ENCODE data around the gene ARSJ.

Gene ARSJ

DNA sequence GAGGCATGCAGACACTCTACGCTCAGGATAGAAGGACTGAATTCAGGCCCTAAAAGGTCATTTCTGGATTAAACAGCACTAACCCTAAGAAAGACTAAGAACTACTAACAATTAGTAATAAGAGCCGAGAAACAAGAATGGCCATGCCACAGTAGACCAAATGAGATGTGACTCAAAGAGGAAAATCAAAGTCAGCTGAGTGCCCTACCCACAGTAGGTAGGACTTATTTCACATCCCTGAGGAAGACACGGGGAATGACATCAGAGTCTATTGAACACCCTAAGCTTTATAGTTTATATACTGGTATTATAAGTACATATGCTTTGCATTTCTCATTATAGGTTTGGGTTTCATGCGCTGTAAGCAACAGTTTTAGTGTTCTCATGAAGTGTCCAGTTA lies 2.7 kb upstream of the ARSJ start:
- DNase-seq, result no peak

- DNase-seq, result no peak
Observed at GRCh38 chr4:113981591-113981990, 2.1 kb upstream of the ARSJ start.

GRCh38 chr4:113979905-113980615 lies 613 bp upstream of the ARSJ start:
- DNase-seq, result no peak

- DNase-seq, result no peak
Observed at GRCh38 chr4:113978561-113979147, 793 bp downstream of the ARSJ start.

DNA sequence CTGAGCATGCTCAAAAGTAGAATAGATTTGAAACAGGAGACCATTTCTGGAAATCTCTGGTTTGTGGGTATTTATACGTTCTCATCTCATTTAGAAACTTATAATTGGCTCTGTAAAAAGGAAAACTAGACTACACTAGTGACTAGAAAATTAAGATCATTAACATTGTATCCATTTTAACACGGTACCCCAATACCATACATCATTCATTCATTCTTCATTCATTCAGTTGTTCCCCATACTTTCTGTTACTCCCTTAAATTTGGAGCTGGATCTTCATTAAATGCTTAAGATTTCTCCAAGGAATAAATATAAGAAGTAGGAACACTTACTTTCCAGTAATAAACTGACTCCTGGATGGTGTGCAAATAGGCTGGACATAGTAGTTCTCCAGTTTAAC lies 1.3 kb downstream of the ARSJ start:
- no peak for DNase-seq

- no peak for DNase-seq
Observed at GRCh38 chr4:113977526-113977855, 2.0 kb downstream of the ARSJ start.

DNA sequence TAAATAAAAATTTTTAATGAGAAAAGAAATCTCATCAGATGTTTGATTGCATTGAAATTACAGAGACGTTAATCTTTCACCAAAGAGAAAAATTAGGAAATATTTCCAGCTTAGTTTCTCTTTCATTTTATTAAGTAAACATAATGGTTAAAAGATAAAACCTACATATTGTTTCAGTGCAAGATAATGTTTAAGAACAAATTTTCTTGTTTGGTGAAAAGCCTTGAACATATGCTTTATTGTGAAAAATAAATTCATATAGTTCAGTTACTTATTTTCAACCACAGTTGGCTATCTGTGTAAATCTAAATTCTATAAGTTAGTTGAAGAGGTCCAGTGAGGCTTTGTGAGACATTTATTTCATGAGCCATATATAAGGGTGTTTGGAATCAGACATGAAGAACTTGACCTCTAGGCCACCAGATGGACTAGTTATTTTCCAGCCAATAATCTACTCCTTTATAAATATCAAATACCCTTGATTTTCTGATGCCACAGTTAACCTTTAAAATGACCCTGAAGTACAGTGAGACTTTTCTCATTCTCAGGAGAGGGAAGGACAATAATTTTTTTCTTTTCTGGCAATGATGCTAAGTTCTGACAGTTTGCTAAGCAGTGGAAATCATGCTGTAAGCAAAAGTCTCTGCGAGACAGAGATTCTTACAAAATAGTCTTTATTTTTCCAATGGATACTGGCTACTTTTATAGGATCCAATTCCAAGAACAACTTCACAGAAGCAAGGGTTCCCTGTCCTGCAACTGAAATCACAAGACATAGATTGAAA lies 2.5 kb downstream of the ARSJ start:
- DNase-seq, result no peak

DNA sequence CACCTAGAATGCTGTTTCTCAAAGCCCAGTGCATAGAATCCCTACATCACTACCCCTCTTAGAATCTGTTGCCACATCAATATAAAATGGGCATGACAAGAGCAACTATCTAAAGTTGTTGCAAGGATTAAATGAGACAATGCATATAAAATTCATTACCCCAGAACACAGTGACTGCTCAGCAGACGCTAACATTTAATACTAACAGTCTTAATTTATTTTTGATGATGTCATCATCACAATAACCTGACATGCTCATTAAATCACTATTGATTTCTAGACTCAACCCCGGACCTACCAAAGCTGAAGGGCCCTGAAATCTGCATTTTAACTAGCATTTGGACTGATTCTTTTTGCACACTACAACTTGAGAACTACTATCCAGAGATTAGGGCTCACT lies 3.9 kb downstream of the ARSJ start:
- no peak for DNase-seq

GRCh38 chr4:113974467-113974866 lies 5.0 kb downstream of the ARSJ start:
- no peak for DNase-seq

DNA sequence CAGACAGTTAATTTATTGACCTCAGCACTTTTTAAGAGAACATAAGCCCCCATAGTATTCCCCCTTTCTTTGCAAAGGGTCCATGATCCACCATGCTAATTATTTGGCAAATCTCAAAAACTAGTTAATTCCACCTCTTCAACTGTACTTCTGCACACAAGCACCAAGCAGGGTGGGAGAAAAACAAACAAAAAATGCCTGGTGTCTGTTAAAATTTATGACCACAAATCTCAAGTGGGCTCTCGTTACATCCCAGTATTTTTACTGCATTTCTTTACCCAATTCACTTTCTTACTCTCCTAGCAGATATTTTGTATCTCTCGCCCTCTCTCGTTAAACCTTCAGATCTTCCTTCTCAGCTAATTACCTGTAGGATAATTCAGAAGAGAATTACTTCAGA lies 6.1 kb downstream of the ARSJ start:
- DNase-seq, result no peak

GRCh38 chr4:113972781-113973180 lies 6.7 kb downstream of the ARSJ start:
- DNase-seq, result no peak

- DNase-seq, result no peak
Observed at GRCh38 chr4:113971706-113972360, 7.6 kb downstream of the ARSJ start.

DNA sequence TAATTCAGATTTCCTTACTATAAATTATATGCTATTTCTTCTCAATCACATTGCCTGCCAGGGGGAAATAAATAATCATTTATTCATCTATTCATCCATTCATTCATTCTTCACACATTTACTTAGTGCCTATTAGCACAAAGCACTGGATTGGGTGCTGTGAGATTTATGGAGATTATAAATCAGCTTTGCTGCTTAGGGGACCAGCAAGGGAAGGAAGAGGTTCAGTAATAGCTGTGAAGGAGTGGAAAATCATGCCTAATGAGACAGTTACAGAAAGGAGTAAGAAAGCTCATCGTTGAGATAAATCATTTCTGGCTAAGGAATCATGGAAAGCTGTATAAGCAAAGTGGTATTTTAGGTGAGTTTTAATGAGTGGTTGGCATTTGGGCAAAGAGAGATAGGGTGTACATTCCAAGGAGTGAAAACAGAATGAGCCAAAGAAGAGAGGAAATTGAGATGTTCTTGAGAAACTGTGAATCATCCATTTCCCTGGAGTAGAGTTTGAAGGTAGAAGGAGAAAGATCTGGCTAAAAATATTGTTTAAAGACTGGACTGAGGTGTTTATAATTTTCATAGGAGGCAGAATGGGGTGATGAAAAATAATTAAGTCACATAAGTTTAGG lies 9.6 kb downstream of the ARSJ start:
- DNase-seq, result no peak

DNA sequence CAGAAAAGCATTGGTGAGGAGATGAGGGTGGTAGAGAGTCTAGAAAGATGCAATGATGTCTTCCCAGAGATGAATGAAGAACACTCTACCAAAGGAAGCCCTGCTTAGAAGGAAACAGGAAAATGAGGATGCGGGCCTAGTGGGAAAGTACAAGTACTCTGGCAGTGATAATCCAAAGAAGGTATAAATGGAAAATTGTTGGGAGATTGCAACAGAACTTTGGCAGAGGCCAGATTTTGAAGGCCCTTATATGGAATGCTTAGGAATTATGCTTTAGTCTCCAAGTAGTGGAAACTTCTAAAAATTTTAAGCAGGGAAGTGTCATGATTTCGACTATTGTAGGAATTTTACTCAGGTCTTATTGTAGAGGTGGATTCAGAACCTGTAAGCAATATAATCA lies 11.0 kb downstream of the ARSJ start:
- DNase-seq, result no peak

DNA sequence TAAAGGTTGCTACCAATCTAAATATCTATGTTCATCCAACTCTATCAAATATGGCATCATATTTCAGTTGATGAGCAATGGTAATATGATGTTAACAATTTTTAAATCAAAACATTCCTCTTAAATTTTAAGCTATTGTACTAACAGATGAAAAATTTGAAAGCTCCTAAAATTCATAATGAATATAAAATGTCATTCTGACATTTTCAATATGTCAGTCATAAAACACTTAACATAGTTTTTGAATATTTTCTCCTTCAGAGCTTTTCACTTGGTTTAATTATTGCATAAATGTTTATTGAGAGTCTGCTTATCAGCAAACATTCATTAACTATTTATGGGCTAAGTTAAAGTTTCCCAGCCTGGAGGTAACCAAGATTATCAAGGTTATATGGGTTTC lies 11.8 kb downstream of the ARSJ start:
- no peak for DNase-seq

- no peak for DNase-seq
Observed at GRCh38 chr4:113962719-113963265, 16.7 kb downstream of the ARSJ start.

GRCh38 chr4:113962016-113962347 lies 17.5 kb downstream of the ARSJ start:
- no peak for DNase-seq

GRCh38 chr4:113960684-113961321 lies 18.6 kb downstream of the ARSJ start:
- DNase-seq, result no peak

DNA sequence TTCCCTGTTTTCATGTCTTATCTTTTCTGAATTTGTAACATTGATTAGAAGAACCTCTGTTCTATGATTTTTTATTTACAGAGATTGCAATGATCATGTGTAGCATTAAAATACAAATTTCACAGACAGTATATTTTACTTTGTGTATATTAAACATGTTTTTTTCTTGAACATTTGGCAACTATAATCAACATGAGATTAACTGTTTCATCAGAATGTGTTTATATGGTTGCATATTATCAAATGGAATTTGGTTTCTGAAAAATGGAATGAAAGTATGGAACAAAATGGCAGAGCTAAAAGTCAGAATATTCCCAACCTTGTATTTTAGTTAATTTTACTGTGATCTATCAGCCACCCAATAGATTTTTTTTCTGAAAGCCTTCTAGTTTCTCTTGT lies 19.9 kb downstream of the ARSJ start:
- no peak for DNase-seq

GRCh38 chr4:113958766-113959538 lies 20.5 kb downstream of the ARSJ start:
- no peak for DNase-seq

DNA sequence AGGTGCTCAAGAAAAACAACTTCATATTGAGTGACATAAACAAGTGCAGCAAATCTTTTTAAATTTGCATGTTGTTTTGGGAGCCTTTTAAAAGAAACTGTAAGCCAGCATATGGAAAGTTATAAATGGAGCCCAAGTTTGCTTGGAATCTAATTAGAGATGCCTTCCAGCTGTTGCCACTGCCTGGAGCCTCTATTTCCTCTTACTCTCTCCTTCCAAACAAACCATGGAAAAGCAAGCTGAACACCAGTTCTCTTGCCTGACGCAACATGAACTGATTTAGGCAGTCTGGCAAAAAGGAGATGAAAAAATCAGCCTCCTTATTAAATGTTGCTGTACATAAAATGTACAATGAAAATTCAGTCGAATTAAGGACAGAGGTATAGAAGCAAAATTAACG lies 21.5 kb downstream of the ARSJ start:
- DNase-seq, result no peak

DNA sequence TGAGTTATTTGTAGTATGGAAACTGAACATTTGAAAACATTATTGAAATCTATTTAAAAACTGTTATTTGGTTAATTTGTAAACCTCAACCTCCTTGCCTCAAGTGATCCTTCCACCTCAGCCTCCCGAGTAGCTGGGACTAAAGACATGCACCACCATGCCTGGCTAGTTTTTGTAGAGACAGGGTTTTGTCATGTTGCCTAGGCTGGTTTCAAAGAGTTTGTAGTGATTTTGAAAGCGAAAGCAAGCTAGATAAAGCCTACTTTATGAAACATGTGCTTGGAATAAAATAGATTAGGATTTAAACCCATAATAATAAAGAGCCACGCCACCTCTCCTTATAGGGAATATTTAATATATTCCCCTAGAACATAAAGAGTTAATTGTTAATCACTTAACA lies 23.5 kb downstream of the ARSJ start:
- DNase-seq, result no peak

All from stimulated activated naive CD4-positive, alpha-beta T cell treated with Interleukin-2 at 50 U/mL for 16 hours (primary cell).